Neuron (in vitro differentiated cells): Measurements from ENCODE around the gene BAG5.

Experiments used
- H2AFZ ChIP-seq: one replicate; pipeline ENCODE4 v1.6.1; 2013; ENCODE audit warnings: low read depth, mild to moderate bottlenecking, inconsistent platforms, low read length, moderate library complexity
- H3K27me3 ChIP-seq: one replicate; pipeline ENCODE4 v1.6.1; 2013; ENCODE audit warnings: low read length; ENCODE audit not compliant: insufficient read depth
- H3K36me3 ChIP-seq: one replicate; pipeline ENCODE4 v1.6.1; 2013; ENCODE audit warnings: low read length; ENCODE audit not compliant: insufficient read depth
- H3K4me1 ChIP-seq: one replicate; pipeline ENCODE4 v1.6.1; 2013; ENCODE audit warnings: low read length; ENCODE audit not compliant: insufficient read depth
- H3K4me3 ChIP-seq: 2 replicates; pipeline ENCODE4 v1.5.1; 2013; ENCODE audit warnings: mild to moderate bottlenecking, low read length, moderate library complexity
- H3K9me3 ChIP-seq: one replicate; pipeline ENCODE4 v1.6.1; 2013; ENCODE audit warnings: low read length

BAG5 gene

GRCh38 chr14:103558071-103558882, 4.2 kb downstream of the BAG5 start:
- Histone ChIP-seq H3K36me3 (peaks cover 33% of the 10 kb centered on the region), H3K4me1 (peaks cover 27% of the 10 kb centered on the region), H3K4me3 (no peak overlapping the region), H3K9me3 (no peaks in the 10 kb centered on the region), H2AFZ (no peak overlapping the region), H3K27me3 (no peaks in the 10 kb centered on the region)

DNA sequence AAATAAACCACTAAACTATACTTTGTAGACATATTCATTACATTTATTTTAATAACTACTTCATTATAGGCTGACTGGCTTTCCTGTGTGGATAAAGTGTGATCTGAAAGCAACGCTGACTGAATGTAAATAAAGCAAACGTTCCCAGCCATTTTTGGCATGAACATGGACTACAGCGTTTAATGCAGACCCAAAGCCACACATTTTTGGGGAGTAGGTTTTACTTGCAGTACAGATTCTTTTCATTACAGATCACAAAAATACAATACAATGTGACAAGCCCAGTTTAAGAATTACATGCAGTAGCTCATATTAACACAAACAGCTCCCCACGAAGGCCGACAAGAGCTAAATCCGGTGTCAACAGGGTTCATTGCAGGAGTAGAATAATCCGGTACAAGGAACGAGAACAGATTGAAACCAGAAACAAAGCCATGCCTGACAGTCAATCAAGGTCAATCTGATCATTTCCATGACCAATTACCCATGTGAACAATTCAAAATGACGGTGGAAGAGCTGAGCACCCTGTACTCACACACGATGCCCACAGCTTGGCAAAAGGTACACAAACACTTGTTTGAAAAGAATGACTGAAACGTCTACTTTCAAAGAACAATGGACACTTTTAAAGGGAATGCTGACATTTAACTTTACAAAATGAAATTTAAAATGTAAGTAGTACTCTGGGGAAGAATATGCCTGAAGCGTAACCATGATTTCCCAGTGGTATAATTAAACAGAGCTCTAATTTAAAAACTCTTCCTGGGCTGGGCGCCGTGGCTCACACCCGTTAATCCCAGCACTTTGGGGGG, 5.3 kb downstream of the BAG5 start:
- Histone ChIP-seq H3K27me3 (no peaks in the 10 kb centered on the region), H3K36me3 (peaks cover 33% of the 10 kb centered on the region), H3K9me3 (no peaks in the 10 kb centered on the region), H3K4me1 (peaks cover 27% of the 10 kb centered on the region), H2AFZ (no peak overlapping the region), H3K4me3 (no peak overlapping the region)

DNA sequence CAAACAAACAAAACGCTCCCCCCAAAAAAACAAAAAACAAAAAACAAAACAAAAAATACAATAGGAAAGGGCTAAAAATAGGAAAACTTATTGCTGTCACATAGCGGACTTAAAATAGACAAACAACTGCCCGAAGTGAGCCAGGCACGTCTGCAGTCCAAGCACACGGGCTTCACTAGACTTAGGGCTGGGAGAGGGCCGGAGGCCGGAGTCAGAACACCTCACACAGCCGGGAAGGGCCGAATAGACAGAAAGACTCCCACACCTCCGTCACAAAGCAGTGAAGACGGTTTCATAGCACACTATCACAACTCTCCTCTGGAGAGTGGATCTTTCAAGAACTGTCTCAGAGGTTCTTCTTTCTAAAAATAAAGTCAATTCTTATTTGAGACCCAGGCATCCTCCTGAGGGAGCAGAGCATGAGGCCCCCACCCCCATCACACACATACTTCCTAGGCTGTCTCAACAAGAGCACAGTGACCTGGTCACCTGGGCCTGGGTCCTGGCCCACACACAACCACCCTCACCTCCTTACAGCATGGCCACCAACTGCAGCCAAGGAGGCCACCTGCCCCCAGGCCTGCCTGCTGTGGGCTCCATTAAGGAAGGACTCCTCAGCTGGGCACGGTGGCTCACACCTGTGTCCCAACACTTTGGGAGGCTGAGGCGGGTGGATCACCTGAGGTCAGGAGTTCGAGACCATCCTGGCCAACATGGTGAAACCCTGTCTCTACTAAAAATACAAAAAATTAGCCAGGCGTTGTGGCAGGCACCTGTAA, 6.7 kb downstream of the BAG5 start:
- peaks cover 33% of the 10 kb centered on the region for H3K36me3 ChIP-seq

GRCh38 chr14:103552846-103553210, 9.6 kb downstream of the BAG5 start:
- Histone ChIP-seq H3K36me3 (peaks cover 5% of the 10 kb centered on the region), H3K9me3 (no peaks in the 10 kb centered on the region), H3K4me3 (no peak overlapping the region), H2AFZ (no peak overlapping the region), H3K4me1 (peaks cover 13% of the 10 kb centered on the region), H3K27me3 (no peaks in the 10 kb centered on the region)

More for the DNA sequence above, 6.7 kb downstream of the BAG5 start:
- H3K27me3 ChIP-seq: no peaks in the 10 kb centered on the region
- peaks cover 21% of the 10 kb centered on the region for H3K4me1 ChIP-seq
- no peak overlapping the region for H2AFZ ChIP-seq
- no peak overlapping the region for H3K4me3 ChIP-seq
- no peaks in the 10 kb centered on the region for H3K9me3 ChIP-seq

DNA sequence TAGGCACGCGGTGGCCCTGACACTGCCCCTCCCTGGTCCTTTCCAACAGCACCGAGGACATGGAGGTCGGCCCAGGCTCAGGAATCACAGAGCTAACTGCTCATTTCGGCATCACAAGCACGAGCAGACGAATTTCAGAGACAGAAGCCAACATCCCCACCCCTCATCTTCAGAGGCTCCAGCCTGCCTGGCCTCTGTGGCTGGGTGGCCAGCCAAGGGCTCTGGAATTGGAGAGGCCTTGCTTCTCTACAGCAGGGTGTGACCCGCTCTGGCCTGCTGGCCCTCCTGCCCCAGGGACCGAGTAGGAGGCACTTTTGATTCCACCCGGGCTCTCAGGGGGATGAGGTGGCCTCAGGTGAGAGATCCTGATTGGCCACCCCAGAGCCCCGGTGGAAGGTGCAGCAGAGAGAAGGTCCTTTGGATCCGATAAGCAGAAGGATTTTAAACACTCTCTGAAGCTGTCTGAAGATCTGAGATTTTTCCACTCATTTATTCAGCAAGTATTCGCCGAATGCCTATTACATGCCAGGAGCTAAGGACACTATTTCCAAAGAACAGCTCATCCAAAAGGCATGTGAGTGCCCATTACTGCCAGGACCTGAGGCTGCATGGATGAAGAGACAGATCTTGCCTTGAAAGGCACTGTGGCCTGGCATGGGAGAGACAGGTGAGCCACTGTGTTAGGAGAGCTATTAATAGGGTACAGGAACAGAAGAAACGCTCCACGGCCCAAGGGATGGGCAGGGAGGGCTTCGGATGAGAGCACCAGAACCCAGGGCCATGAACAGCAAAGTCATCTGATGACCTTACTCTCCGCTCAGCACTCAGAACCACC, 10.2 kb downstream of the BAG5 start:
- Histone ChIP-seq H3K36me3 (peaks cover 4% of the 10 kb centered on the region), H3K9me3 (no peaks in the 10 kb centered on the region), H3K27me3 (no peaks in the 10 kb centered on the region), H3K4me1 (peaks cover 10% of the 10 kb centered on the region), H2AFZ (no peak overlapping the region), H3K4me3 (no peak overlapping the region)

GRCh38 chr14:103551338-103551762, 11.1 kb downstream of the BAG5 start:
- Histone ChIP-seq H3K4me3 (no peak overlapping the region), H2AFZ (no peak overlapping the region), H3K36me3 (no peaks in the 10 kb centered on the region), H3K27me3 (no peaks in the 10 kb centered on the region), H3K9me3 (no peaks in the 10 kb centered on the region), H3K4me1 (peaks cover 14% of the 10 kb centered on the region)

- Histone ChIP-seq H2AFZ (no peak overlapping the region), H3K27me3 (no peaks in the 10 kb centered on the region), H3K36me3 (no peaks in the 10 kb centered on the region), H3K4me3 (no peak overlapping the region), H3K9me3 (no peaks in the 10 kb centered on the region), H3K4me1 (peaks cover 21% of the 10 kb centered on the region)
These were observed 11.8 kb downstream of the BAG5 start for GRCh38 chr14:103550451-103551337.

GRCh38 chr14:103549361-103550311, 12.8 kb downstream of the BAG5 start:
- no peak overlapping the region for H3K4me3 ChIP-seq

GRCh38 chr14:103548463-103549351, 13.8 kb downstream of the BAG5 start:
- no peaks in the 10 kb centered on the region for H3K27me3 ChIP-seq
- no peak overlapping the region for H2AFZ ChIP-seq
- no peaks in the 10 kb centered on the region for H3K36me3 ChIP-seq
- no peaks in the 10 kb centered on the region for H3K9me3 ChIP-seq
- H3K4me3 ChIP-seq: no peak overlapping the region
- H3K4me1 ChIP-seq: peaks cover 40% of the 10 kb centered on the region

More at GRCh38 chr14:103549361-103550311, 12.8 kb downstream of the BAG5 start:
- Histone ChIP-seq H3K27me3 (no peaks in the 10 kb centered on the region), H3K36me3 (no peaks in the 10 kb centered on the region), H2AFZ (no peak overlapping the region), H3K4me1 (peaks cover 31% of the 10 kb centered on the region), H3K9me3 (no peaks in the 10 kb centered on the region)

- H3K9me3 ChIP-seq: no peaks in the 10 kb centered on the region
- no peak overlapping the region for H3K4me3 ChIP-seq
- H3K4me1 ChIP-seq: peaks cover 48% of the 10 kb centered on the region
- H3K27me3 ChIP-seq: no peaks in the 10 kb centered on the region
- H3K36me3 ChIP-seq: no peaks in the 10 kb centered on the region
- H2AFZ ChIP-seq: no peak overlapping the region
These were observed 14.5 kb downstream of the BAG5 start for GRCh38 chr14:103547941-103548462.
